Caco-2 (cell line): ENCODE results near the gene TDRD12. TPM values are rescaled to one million over a fixed set of nuclear protein-coding genes. Genes with fewer than 3 reads are reported as not detected.

Experiments used
- BruUV-seq: library from RNA; stranded (reverse); fragments of 400-500 nt; replicated peaks from 2 replicates; lab custom pipeline; 2021; lab: Mats Ljungman, UMichigan
- CTCF ChIA-PET: fragments of 300-600 bp; sonication (Branson Sonifier 250); formaldehyde crosslinking; loops from one replicate; lab custom pipeline; 2022; ENCODE audit warnings: antibody characterized with exemption; lab: Charles Lee
- POLR2A ChIA-PET: fragments of 300-600 bp; sonication (Branson Sonifier 250); formaldehyde crosslinking; loops from one replicate; lab custom pipeline; 2022; ENCODE audit warnings: antibody characterized with exemption; lab: Charles Lee
- DNase-seq, 2 experiments: peaks; one replicate each; pipeline versions ENCODE4 v3.0.0 to v3.0.0-alpha.2; 2020 to 2022
- H3K27me3 ChIP-seq: replicated peaks from 2 replicates; pipeline ENCODE4 v1.6.0; 2011; ENCODE audit warnings: low read length; ENCODE audit not compliant: control insufficient read depth, insufficient read depth
- H3K36me3 ChIP-seq: 2 replicates; pipeline ENCODE4 v1.5.1; 2011; ENCODE audit warnings: low read length; ENCODE audit not compliant: control insufficient read depth, insufficient read depth
- H3K4me1 ChIP-seq: fragments of 250-450 bp; sonication (Bioruptor Pico); 2 replicates; pipeline ENCODE4 v1.5.1; 2020; ENCODE audit warnings: mild to moderate bottlenecking
- H3K4me3 ChIP-seq: 2 replicates; pipeline ENCODE4 v1.5.1; 2011; ENCODE audit warnings: low read depth, mild to moderate bottlenecking, control low read depth, low read length
- H3K9me3 ChIP-seq: fragments of 250-450 bp; sonication (Bioruptor Pico); 2 replicates; pipeline ENCODE4 v1.5.1; 2020; ENCODE audit warnings: mild to moderate bottlenecking, moderate library complexity
- H3K27ac Mint-ChIP-seq: one replicate; pipeline ENCODE4 v1.8.0; 2022; ENCODE audit warnings: mixed read lengths; ENCODE audit not compliant: unreplicated experiment
- H3K27me3 Mint-ChIP-seq: one replicate; pipeline ENCODE4 v1.8.0; 2022; ENCODE audit warnings: mixed read lengths; ENCODE audit not compliant: insufficient read depth, unreplicated experiment
- H3K36me3 Mint-ChIP-seq: one replicate; pipeline ENCODE4 v1.8.0; 2022; ENCODE audit warnings: mild to moderate bottlenecking, mixed read lengths; ENCODE audit not compliant: insufficient read depth, unreplicated experiment
- H3K4me1 Mint-ChIP-seq: one replicate; pipeline ENCODE4 v1.8.0; 2022; ENCODE audit warnings: low read depth, mixed read lengths; ENCODE audit not compliant: unreplicated experiment
- H3K4me3 Mint-ChIP-seq: one replicate; pipeline ENCODE4 v1.8.0; 2022; ENCODE audit warnings: mild to moderate bottlenecking, moderate library complexity, mixed read lengths; ENCODE audit not compliant: unreplicated experiment
- H3K9me3 Mint-ChIP-seq: one replicate; pipeline ENCODE4 v1.8.0; 2022; ENCODE audit warnings: mixed read lengths; ENCODE audit not compliant: unreplicated experiment
- intact Hi-C: fragments of 100-400 bp; cut with micrococcal nuclease; formaldehyde crosslinking; loops from one replicate; pipeline ENCODE4 v1.10.0; 2022; ENCODE audit not compliant: unreplicated experiment
- total RNA-seq: library from RNA; stranded (reverse); gene quantifications from 2 replicates; pipeline ENCODE4 v1.2.3, GENCODE V29; 2022
- TF ChIP-seq, protein P1 (sequence below), 2 experiments: fragments of 200-600 bp in 1 of 2; IDR thresholded peaks; 1 replicate in 1 of 2; 2 replicates in 1 of 2; pipeline versions ENCODE4 v1.5.1 to v1.8.0; 2011 to 2022; ENCODE audit warnings: antibody characterized with exemption in 1 of 2, control low read depth in 1 of 2, inconsistent platforms in 1 of 2, low read depth in 1 of 2, low read length in 1 of 2, mild to moderate bottlenecking in 1 of 2, moderate library complexity in 1 of 2; ENCODE audit not compliant: insufficient read depth in 1 of 2, severe bottlenecking in 1 of 2, unreplicated experiment in 1 of 2

Gene TDRD12
- total RNA-seq, 1 experiment from 2014 or later, result 0.11 TPM

- intact Hi-C loops, result no loop called here
- H3K36me3 ChIP-seq, result no peaks in the 10 kb centered on the region
- POLR2A ChIA-PET, result interaction anchor here (0.6 kb wide), 1 partner anchor 38 kb away, joined by 4 read pairs; no protein-coding TSS in a partner anchor
- Mint-ChIP-seq H3K4me1 (no peaks in the 10 kb centered on the region), H3K9me3 (no peaks in the 10 kb centered on the region), H3K4me3 (no peak overlapping the region), H3K36me3 (no peaks in the 10 kb centered on the region), H3K27ac (no peak overlapping the region), H3K27me3 (peaks cover 3% of the 10 kb centered on the region)
- no peak for DNase-seq
- no peaks in the 10 kb centered on the region for H3K9me3 ChIP-seq
- H3K4me1 ChIP-seq, result no peaks in the 10 kb centered on the region
- no peaks in the 10 kb centered on the region for H3K27me3 ChIP-seq
- BruUV-seq, result no TSS peak
- no peak overlapping the region for H3K4me3 ChIP-seq
- CTCF ChIA-PET, result no interaction called here
- TF ChIP-seq, protein P1, sequence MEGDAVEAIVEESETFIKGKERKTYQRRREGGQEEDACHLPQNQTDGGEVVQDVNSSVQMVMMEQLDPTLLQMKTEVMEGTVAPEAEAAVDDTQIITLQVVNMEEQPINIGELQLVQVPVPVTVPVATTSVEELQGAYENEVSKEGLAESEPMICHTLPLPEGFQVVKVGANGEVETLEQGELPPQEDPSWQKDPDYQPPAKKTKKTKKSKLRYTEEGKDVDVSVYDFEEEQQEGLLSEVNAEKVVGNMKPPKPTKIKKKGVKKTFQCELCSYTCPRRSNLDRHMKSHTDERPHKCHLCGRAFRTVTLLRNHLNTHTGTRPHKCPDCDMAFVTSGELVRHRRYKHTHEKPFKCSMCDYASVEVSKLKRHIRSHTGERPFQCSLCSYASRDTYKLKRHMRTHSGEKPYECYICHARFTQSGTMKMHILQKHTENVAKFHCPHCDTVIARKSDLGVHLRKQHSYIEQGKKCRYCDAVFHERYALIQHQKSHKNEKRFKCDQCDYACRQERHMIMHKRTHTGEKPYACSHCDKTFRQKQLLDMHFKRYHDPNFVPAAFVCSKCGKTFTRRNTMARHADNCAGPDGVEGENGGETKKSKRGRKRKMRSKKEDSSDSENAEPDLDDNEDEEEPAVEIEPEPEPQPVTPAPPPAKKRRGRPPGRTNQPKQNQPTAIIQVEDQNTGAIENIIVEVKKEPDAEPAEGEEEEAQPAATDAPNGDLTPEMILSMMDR (IDR thresholded peaks at IDR 0.05; ENCODE audit: insufficient read depth in 1 of 2, low read depth in 1 of 2, low read length in 1 of 2, severe bottlenecking in 1 of 2, unreplicated experiment in 1 of 2), result no peak
These were observed 81.2 kb downstream of the TDRD12 start for GRCh38 chr19:32800754-32801153.

GRCh38 chr19:32802840-32803239 is 83.3 kb downstream of the TDRD12 start:
- Histone ChIP-seq H3K36me3 (no peaks in the 10 kb centered on the region), H3K4me3 (no peak overlapping the region), H3K27me3 (no peaks in the 10 kb centered on the region), H3K4me1 (no peaks in the 10 kb centered on the region), H3K9me3 (no peaks in the 10 kb centered on the region)
- no TSS peak for BruUV-seq
- ChIA-PET POLR2A (no interaction called here), CTCF (no interaction called here)
- intact Hi-C loops, result no loop called here
- DNase-seq, result no peak
- H3K4me3 Mint-ChIP-seq, result no peak overlapping the region
- H3K36me3 Mint-ChIP-seq, result no peaks in the 10 kb centered on the region
- no peaks in the 10 kb centered on the region for H3K9me3 Mint-ChIP-seq
- TF ChIP-seq, protein P1 (IDR thresholded peaks at IDR 0.05; ENCODE audit: insufficient read depth in 1 of 2, low read depth in 1 of 2, low read length in 1 of 2, severe bottlenecking in 1 of 2, unreplicated experiment in 1 of 2), result no peak
- peaks cover 3% of the 10 kb centered on the region for H3K27me3 Mint-ChIP-seq
- H3K4me1 Mint-ChIP-seq, result no peaks in the 10 kb centered on the region
- no peak overlapping the region for H3K27ac Mint-ChIP-seq

DNA sequence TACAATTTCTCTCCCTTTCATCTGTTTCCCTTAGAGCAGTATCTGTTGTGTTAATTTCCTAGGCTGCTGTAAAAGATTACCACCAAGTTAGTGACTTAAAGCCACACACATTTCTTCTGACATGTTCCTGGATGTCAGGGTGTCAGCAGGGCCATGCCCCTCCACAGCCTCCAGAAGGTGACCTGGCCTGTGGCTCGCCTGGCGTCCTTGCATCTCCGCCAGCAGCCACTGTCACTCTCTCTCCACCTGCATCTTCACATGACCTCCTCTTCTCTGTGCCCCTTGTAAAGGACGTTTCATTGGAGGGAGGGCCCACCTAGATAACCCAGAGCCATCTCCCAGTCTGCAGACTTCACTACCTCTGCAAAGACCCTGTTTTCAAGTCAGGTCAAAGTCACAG is 88.7 kb downstream of the TDRD12 start:
- no TSS peak for BruUV-seq

More for the DNA sequence above, 88.7 kb downstream of the TDRD12 start:
- Mint-ChIP-seq H3K4me3 (no peak overlapping the region), H3K27me3 (no peaks in the 10 kb centered on the region), H3K27ac (no peak overlapping the region), H3K36me3 (no peaks in the 10 kb centered on the region), H3K4me1 (peaks cover 11% of the 10 kb centered on the region), H3K9me3 (no peaks in the 10 kb centered on the region)
- DNase-seq, result no peak
- no peaks in the 10 kb centered on the region for H3K27me3 ChIP-seq
- H3K4me3 ChIP-seq, result no peak overlapping the region
- intact Hi-C loops, result no loop called here
- no peaks in the 10 kb centered on the region for H3K36me3 ChIP-seq
- CTCF ChIA-PET, result no interaction called here
- H3K4me1 ChIP-seq, result peaks cover 17% of the 10 kb centered on the region
- TF ChIP-seq, protein P1 (IDR thresholded peaks at IDR 0.05; ENCODE audit: insufficient read depth in 1 of 2, low read depth in 1 of 2, low read length in 1 of 2, severe bottlenecking in 1 of 2, unreplicated experiment in 1 of 2), result no peak
- POLR2A ChIA-PET, result no interaction called here
- H3K9me3 ChIP-seq, result no peaks in the 10 kb centered on the region
